ENCODE measurements around the gene PC. TPM values are rescaled to one million over a fixed set of nuclear protein-coding genes. Genes with fewer than 3 reads are reported as not detected.

PC gene
- total and polyA plus RNA-seq, 7 experiments from 2014 or later, result 4.9 to 11.2 (median 9.5) TPM

- DNase-seq, result no peak
- Histone ChIP-seq H3K36me3 (ENCODE audit: control insufficient read depth in 2 of 3, insufficient read depth in 3 of 3, low read length in 3 of 3) (no peaks in the 10 kb centered on the region), H3K4me1 (ENCODE audit: control insufficient read depth in 2 of 2, insufficient read depth in 2 of 2, low read length in 2 of 2) (no peaks in the 10 kb centered on the region), H3K27me3 (ENCODE audit: control insufficient read depth in 2 of 2, insufficient read depth in 2 of 2, low read length in 2 of 2) (no peaks in the 10 kb centered on the region), H3K9me3 (ENCODE audit: control insufficient read depth in 2 of 3, low read length in 3 of 3) (no peaks in the 10 kb centered on the region), H3K27ac (ENCODE audit: low read depth, low read length) (no peak overlapping the region), H3K4me3 (ENCODE audit: low read length) (no peak overlapping the region)
- Mint-ChIP-seq H3K27me3 (no peaks in the 10 kb centered on the region), H3K4me1 (no peaks in the 10 kb centered on the region), H3K36me3 (no peaks in the 10 kb centered on the region), H3K27ac (no peak overlapping the region), H3K4me3 (no peak overlapping the region), H3K9me3 (no peaks in the 10 kb centered on the region)
- POLR2A ChIA-PET, result no interaction called here
- ATAC-seq, result no peak
- CTCF ChIA-PET, result no interaction called here
- intact Hi-C loops (cut with micrococcal nuclease), result no loop called here
These were observed 97.0 kb downstream of the PC start for GRCh38 chr11:66861038-66861773.

DNA sequence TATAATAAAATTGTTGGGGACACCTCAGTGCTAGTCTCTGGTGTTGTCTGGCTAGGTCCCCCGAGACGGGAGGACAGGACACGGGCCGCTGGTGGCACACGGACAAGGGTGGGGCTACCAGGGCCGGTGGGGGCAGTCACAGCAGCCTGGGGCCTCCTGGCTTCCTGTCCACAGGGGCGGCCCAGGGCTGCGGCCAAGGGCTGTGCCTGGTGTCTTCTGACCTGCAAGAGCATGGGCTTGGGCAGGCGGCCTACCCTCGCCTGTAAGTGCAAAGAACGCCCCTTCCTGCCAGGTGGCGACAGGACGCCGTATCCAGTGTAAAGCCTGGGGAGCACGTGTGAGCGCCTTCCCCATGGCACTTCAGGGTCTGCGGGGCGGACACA is 97.7 kb downstream of the PC start:
- POLR2A ChIA-PET, result no interaction called here

DNA sequence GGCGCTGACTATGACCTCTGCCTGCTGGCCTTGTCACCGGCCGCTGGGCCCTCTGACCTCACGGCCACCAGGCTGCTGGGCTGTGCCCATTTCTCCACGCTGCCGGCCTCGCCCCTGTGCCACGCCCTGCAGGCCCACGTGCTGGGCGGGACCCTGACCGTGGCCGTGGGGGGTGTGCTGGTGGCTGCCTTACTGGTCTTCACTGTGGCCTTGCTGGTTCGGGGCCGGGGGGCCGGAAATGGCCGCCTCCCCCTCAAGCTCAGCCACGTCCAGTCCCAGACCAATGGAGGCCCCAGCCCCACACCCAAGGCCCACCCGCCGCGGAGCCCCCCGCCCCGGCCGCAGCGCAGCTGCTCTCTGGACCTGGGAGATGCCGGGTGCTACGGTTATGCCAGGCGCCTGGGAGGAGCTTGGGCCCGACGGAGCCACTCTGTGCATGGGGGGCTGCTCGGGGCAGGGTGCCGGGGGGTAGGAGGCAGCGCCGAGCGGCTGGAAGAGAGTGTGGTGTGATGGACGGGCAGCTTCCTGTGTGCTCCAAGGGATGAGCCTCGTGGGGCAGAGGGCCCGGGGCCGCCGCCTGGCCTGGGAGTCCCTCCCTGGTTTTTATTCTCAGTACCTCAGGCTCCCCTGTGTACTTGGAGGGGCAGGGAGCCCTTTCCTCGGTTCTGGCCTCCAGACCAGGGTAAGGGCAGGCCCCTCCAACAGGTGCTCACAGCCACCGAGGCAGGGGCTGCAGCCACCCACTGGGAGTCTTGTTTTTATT is 98.3 kb downstream of the PC start:
- DNase-seq (no peak), ATAC-seq (no peak)
- H3K36me3 ChIP-seq (ENCODE audit: control insufficient read depth in 2 of 3, insufficient read depth in 3 of 3, low read length in 3 of 3), result no peaks in the 10 kb centered on the region
- Mint-ChIP-seq H3K4me1 (peaks cover 0 to 10% (median 6%) of the 10 kb centered on the region in 7 donors), H3K36me3 (no peaks in the 10 kb centered on the region), H3K27ac (no peak overlapping the region), H3K27me3 (no peaks in the 10 kb centered on the region), H3K4me3 (no peak overlapping the region), H3K9me3 (no peaks in the 10 kb centered on the region)
- no peak overlapping the region for H3K4me3 ChIP-seq (ENCODE audit: low read length)
- H3K4me1 ChIP-seq (ENCODE audit: control insufficient read depth in 2 of 2, insufficient read depth in 2 of 2, low read length in 2 of 2), result peaks cover 0 to 6% of the 10 kb centered on the region in 2 donors
- POLR2A ChIA-PET, result no interaction called here
- intact Hi-C loops (cut with micrococcal nuclease), result no loop called here
- CTCF ChIA-PET, result no interaction called here
- H3K27ac ChIP-seq (ENCODE audit: low read depth, low read length), result no peak overlapping the region
- no peaks in the 10 kb centered on the region for H3K9me3 ChIP-seq (ENCODE audit: control insufficient read depth in 2 of 3, low read length in 3 of 3)
- no peaks in the 10 kb centered on the region for H3K27me3 ChIP-seq (ENCODE audit: control insufficient read depth in 2 of 2, insufficient read depth in 2 of 2, low read length in 2 of 2)

More for the DNA sequence above, 97.7 kb downstream of the PC start:
- Histone ChIP-seq H3K4me1 (ENCODE audit: control insufficient read depth in 2 of 2, insufficient read depth in 2 of 2, low read length in 2 of 2) (peaks cover 0 to 6% of the 10 kb centered on the region in 2 donors), H3K4me3 (ENCODE audit: low read length) (no peak overlapping the region), H3K9me3 (ENCODE audit: control insufficient read depth in 2 of 3, low read length in 3 of 3) (no peaks in the 10 kb centered on the region), H3K36me3 (ENCODE audit: control insufficient read depth in 2 of 3, insufficient read depth in 3 of 3, low read length in 3 of 3) (no peaks in the 10 kb centered on the region), H3K27ac (ENCODE audit: low read depth, low read length) (no peak overlapping the region), H3K27me3 (ENCODE audit: control insufficient read depth in 2 of 2, insufficient read depth in 2 of 2, low read length in 2 of 2) (no peaks in the 10 kb centered on the region)
- Mint-ChIP-seq H3K4me3 (no peak overlapping the region), H3K27me3 (no peaks in the 10 kb centered on the region), H3K27ac (no peak overlapping the region), H3K36me3 (no peaks in the 10 kb centered on the region), H3K4me1 (peaks cover 0 to 5% (median 4%) of the 10 kb centered on the region in 7 donors), H3K9me3 (no peaks in the 10 kb centered on the region)
- DNase-seq (no peak), ATAC-seq (no peak)
- intact Hi-C loops (cut with micrococcal nuclease), result no loop called here
- CTCF ChIA-PET, result no interaction called here

DNA sequence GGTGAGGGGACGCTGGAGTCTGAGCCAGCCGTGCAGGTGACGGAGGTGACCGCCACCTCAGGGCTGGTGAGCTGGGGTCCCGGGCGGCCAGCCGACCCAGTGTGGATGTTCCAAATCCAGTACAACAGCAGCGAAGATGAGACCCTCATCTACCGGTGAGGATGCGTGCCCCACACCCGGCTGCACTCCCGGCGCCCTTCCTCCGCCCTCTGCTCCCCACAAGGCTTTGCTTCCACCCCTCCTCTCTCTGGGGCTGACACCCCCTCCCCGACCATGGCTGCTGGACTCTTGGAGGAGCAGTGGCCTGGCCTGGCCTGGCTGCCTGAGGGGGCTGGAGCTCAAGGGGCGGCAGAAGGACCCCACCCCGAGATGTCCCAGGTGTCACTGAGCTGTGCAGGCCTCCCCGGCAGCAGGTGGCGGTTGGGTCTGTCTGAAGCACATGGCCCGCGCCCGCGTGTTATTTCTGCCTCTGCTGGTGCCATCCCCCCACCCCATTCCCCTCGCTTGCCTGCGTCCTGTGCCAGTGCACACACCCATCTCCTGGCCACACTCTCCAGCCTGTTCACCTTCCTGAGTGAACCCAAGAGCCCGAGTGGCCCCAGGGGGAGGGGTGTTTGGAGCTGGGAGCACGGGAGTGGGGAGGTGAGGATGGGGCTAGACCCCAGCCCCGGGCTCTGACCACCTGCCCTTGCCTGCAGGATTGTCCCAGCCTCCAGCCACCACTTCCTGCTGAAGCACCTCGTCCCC is 99.1 kb downstream of the PC start:
- no peaks in the 10 kb centered on the region for H3K36me3 Mint-ChIP-seq
- DNase-seq (no peak), ATAC-seq (no peak)
- H3K9me3 Mint-ChIP-seq, result no peaks in the 10 kb centered on the region
- H3K9me3 ChIP-seq (ENCODE audit: control insufficient read depth in 2 of 3, low read length in 3 of 3), result no peaks in the 10 kb centered on the region
- ChIA-PET CTCF (no interaction called here), POLR2A (no interaction called here)
- no peaks in the 10 kb centered on the region for H3K27me3 Mint-ChIP-seq
- H3K4me3 ChIP-seq (ENCODE audit: low read length), result no peak overlapping the region
- H3K27ac Mint-ChIP-seq, result no peak overlapping the region
- H3K36me3 ChIP-seq (ENCODE audit: control insufficient read depth in 2 of 3, insufficient read depth in 3 of 3, low read length in 3 of 3), result no peaks in the 10 kb centered on the region
- no peak overlapping the region for H3K27ac ChIP-seq (ENCODE audit: low read depth, low read length)
- intact Hi-C loops (cut with micrococcal nuclease), result no loop called here
- H3K4me3 Mint-ChIP-seq, result peak overlapping the region in 1 of 10 donors; percentile 52
- H3K27me3 ChIP-seq (ENCODE audit: control insufficient read depth in 2 of 2, insufficient read depth in 2 of 2, low read length in 2 of 2), result no peaks in the 10 kb centered on the region
- H3K4me1 Mint-ChIP-seq, result peaks cover 0 to 12% (median 6%) of the 10 kb centered on the region in 7 donors
- H3K4me1 ChIP-seq (ENCODE audit: control insufficient read depth in 2 of 2, insufficient read depth in 2 of 2, low read length in 2 of 2), result peaks cover 0 to 6% of the 10 kb centered on the region in 2 donors

GRCh38 chr11:66858186-66858938 is 99.8 kb downstream of the PC start:
- no peak overlapping the region for H3K4me3 ChIP-seq (ENCODE audit: low read length)
- H3K27ac Mint-ChIP-seq, result peak overlapping the region in 1 of 9 donors; percentile 38
- ChIA-PET POLR2A (no interaction called here), CTCF (no interaction called here)
- intact Hi-C loops (cut with micrococcal nuclease), result no loop called here
- no peaks in the 10 kb centered on the region for H3K36me3 Mint-ChIP-seq
- ATAC-seq (no peak), DNase-seq (no peak)
- H3K4me1 ChIP-seq (ENCODE audit: control insufficient read depth in 2 of 2, insufficient read depth in 2 of 2, low read length in 2 of 2), result peaks cover 0 to 6% of the 10 kb centered on the region in 2 donors
- H3K4me1 Mint-ChIP-seq, result peaks cover 0 to 16% (median 6%) of the 10 kb centered on the region in 7 donors
- no peaks in the 10 kb centered on the region for H3K27me3 Mint-ChIP-seq
- no peaks in the 10 kb centered on the region for H3K36me3 ChIP-seq (ENCODE audit: control insufficient read depth in 2 of 3, insufficient read depth in 3 of 3, low read length in 3 of 3)
- no peaks in the 10 kb centered on the region for H3K9me3 ChIP-seq (ENCODE audit: control insufficient read depth in 2 of 3, low read length in 3 of 3)
- H3K27ac ChIP-seq (ENCODE audit: low read depth, low read length), result no peak overlapping the region
- H3K9me3 Mint-ChIP-seq, result no peaks in the 10 kb centered on the region
- no peaks in the 10 kb centered on the region for H3K27me3 ChIP-seq (ENCODE audit: control insufficient read depth in 2 of 2, insufficient read depth in 2 of 2, low read length in 2 of 2)
- peak overlapping the region; percentile 18 to 84 (median 60) for H3K4me3 Mint-ChIP-seq

- no peak for ATAC-seq
- Mint-ChIP-seq H3K4me1 (peaks cover 0 to 16% (median 6%) of the 10 kb centered on the region in 7 donors), H3K4me3 (peak overlapping the region; percentile 18 to 84 (median 63)), H3K36me3 (no peaks in the 10 kb centered on the region), H3K27ac (peak overlapping the region in 1 of 9 donors; percentile 38), H3K27me3 (no peaks in the 10 kb centered on the region), H3K9me3 (no peaks in the 10 kb centered on the region)
- Histone ChIP-seq H3K27me3 (ENCODE audit: control insufficient read depth in 2 of 2, insufficient read depth in 2 of 2, low read length in 2 of 2) (no peaks in the 10 kb centered on the region), H3K4me3 (ENCODE audit: low read length) (no peak overlapping the region), H3K9me3 (ENCODE audit: control insufficient read depth in 2 of 3, low read length in 3 of 3) (no peaks in the 10 kb centered on the region), H3K4me1 (ENCODE audit: control insufficient read depth in 2 of 2, insufficient read depth in 2 of 2, low read length in 2 of 2) (peaks cover 0 to 6% of the 10 kb centered on the region in 2 donors), H3K27ac (ENCODE audit: low read depth, low read length) (no peak overlapping the region), H3K36me3 (ENCODE audit: control insufficient read depth in 2 of 3, insufficient read depth in 3 of 3, low read length in 3 of 3) (no peaks in the 10 kb centered on the region)
- intact Hi-C loops (cut with micrococcal nuclease), result no loop called here
- ChIA-PET CTCF (no interaction called here), POLR2A (no interaction called here)
- DNase-seq, result no peak
These were observed 100.3 kb downstream of the PC start for GRCh38 chr11:66857927-66858185.

Data from naive thymus-derived CD4-positive, alpha-beta T cell (primary cell).